GM18873 (cell line): Measurements from ENCODE around the gene POLA2.

Source experiments
- ATAC-seq: cut with Tn5 transposase; IDR thresholded peaks from one replicate; pipeline ENCODE4 v1.9.1; 2021; ENCODE audit warnings: mild to moderate bottlenecking, moderate library complexity, moderate number of reproducible peaks; ENCODE audit not compliant: unreplicated experiment, low FRiP score

The POLA2 gene

DNA sequence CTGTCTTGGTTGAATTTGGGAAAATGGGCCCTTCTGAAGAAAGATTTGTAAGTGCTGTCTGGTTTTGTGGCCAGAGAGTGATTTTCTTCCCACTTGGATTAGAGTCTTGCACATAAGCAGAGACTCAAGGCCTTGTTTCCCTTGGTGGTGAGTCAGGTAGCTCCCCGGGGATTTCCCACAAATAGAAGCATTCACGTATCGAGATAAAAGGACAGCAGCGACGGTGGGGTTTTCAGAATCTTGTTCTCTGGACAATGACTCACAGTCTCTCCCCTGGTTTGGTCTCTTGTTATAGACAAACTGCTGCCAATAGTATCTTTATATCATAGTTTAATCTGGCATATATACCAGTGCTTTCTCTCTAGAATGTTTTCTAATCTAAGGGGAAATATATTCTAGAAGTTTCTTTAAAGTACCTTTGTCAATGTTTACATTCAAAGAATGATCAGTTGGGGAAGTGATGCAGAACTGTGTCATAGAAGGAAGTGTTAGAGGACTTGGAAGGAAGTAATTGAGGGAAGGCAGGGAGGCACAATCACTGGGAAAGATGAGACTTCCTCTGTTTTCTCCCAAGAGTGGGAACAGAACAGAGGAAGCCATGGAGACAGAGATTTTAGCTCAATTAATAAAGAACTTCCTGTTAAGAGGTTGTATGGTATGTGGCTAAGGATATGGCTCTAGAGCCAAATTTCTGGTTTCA lies 18.1 kb downstream of the POLA2 start:
- no peak for ATAC-seq

DNA sequence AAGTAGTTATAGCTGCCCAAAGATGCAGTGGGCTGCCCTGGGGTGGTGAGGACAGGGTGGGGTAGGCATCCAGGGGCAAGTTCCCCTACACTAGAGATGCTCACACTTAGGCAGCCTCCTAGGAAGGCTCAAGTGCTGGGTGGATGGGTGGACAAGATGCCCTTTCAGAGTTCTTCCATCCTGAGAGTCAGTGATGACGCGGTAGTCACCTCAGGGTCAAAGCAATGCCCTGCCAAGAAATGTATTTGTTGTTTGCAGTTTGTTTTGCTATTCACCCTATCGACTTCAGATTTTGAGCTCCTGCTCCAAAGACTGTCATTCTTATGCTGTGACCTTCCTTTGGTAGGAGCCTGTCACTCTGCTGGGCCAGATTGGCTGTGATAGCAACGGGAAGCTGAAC lies 18.9 kb downstream of the POLA2 start:
- no peak for ATAC-seq

DNA sequence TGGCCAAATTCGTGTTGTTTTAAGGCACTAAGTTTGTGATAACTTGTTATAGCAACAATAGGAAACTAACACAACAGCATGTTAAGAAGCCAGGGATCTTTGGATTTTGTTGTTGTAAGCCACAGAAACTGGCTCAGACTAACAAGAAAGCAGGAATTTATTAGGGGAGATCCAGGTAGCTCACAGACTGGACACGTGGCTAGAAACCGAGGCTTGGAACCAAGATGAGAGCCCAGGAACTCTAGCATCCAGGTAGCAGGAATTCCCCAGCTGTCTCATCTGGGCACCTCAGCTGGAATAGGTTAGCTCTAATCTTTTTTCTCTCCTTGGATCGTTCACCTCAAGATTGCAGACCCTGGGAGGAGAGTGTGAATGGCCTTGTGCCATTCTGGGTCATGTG lies 24.9 kb downstream of the POLA2 start:
- ATAC-seq = no peak

DNA sequence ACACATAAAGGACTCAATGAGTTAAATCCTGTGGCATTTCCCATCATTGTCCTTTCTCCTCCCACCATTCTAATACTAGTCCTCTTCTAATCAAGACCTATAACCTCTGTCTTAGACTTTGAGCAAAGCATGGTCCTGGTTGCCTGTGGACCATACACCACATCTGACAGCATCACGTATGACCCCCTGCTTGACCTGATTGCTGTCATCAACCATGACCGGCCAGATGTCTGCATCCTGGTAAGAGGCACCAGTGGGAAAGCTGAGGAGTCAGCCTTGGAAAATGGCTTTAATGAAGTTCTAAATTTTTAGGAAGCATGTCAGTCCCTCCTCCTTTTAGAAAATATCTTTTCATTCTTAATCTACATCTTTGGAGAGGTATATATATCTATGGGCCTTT lies 25.8 kb downstream of the POLA2 start:
- no peak for ATAC-seq

DNA sequence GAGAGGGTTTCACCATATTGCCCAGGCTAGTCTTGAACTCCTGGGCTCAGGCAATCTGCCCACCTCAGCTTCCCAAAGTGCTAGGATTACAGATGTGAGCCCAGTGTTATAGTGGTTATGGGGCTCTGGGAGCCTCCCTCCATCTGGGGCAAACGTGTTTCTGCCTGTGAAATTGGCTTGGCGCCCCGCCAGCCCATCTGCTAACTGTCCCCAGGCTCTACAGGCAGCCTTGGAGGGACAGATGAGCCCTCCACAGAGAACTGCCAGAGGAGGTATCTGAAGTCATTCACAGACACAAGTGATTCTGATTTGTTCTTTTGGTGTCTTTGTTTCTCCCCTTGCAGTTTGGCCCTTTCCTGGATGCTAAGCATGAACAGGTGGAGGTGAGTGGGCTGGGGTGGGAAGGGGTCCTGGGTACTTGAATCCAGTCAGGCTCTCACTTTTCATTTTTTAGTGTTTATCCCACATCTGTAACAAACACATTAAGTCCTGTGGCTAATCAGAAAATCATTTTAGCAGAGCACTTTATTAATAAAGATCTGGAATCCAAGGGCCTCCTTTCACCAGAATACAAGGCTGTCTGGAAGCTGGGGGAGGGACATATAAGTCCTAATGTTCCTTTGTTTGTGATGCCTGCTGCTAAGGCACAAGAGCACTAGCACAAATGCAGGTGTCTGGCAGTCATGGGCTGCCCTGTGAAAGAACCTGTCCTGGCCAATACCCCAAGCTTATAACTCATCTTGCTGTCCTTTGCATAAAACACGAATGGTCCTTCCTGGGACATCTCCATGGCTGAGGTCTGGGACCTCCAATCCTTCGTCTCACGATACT lies 27.2 kb downstream of the POLA2 start:
- ATAC-seq = no peak

DNA sequence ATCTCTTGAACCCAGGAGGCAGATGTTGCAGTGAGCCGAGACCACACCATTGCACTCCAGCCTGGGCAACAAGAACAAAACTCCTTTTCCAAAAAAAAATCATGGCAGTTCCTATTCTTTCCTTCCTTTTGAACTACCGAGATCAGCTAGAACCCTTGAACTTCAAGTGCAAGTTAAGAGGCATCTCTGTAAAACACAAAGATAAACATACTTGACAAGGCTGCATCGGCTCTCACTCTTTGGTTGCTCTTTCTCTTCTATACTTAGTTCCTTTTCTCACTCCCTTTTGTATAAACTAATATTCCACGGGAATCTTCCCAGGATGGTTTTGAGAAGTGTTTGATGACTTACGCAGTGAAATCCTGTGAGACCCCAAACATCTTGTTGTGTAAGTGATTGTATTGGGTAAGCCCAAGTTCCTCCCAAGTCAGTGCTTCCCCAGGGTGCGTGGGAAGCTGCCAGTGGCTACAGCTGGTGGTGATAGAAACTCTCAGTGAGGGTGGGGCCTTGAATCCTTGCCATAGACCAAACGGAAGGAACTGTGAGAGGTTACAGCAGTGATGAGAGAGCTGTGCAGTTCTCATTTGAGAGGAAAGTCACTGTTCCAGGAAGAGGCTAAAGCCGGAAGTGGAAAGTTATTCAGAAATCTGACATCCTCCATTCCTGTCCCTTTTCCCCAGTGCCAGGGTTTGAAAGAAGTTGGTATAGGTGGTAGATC lies 28.8 kb downstream of the POLA2 start:
- no peak for ATAC-seq

DNA sequence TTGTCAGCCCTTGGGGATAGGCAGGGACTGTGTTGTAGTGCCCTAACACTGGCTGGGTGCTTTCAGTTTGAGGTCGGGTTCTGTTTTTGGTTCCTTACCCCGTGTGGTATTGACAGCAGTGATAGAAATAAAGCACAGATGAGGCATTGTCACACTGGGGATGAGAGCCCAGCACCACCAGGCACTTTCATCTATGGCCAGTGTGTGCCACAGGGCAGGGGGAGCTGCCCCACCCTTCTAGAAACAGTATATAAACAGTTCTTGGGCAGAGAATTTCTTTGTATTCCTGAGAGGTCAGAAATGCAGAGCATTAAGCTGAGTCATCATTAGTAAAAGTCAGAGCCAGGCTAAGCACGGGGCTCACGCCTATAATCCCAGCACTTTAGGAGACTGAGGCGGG lies 29.9 kb downstream of the POLA2 start:
- ATAC-seq = no peak

DNA sequence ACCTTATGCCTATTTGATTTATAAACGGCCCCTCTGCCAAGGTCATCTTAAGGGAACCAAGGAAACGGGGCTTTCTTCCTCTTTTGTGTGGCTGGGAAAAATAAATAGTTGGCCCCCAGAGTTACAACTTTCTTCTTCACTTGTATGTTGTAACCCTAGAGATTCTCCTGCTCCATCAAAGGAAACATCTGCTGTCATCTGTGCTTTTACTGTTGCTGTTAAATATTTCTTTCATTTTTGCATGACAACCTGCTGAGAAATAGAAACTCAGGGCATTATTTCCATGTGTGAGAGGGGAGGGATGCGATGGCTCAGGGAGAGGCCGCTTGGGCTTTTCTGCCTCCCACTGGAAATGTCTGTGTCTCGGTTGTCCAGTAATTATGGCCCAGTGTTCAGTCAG lies 31.1 kb downstream of the POLA2 start:
- ATAC-seq = no peak

DNA sequence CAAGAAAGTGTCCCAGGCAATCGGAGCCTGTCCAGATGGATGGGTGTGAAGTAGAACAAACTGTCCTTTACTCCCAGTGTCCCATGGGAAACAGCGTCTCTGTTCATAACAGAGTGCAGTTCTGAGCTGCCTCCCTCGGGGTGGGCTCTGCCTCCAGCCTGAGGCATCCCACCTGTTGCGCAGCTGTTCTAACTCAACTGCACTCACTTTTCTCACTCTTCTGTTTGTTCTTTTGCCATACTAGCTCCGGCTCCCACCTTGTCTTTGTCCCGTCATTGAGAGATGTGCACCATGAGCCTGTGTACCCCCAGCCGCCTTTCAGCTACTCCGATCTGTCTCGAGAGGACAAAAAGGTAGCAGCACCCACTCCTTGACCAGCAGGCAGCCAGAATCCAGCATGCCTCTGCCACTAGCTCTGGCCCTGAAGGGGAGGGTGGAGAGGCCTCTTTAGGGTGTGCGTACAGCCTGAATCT lies 32.2 kb downstream of the POLA2 start:
- ATAC-seq = no peak

DNA sequence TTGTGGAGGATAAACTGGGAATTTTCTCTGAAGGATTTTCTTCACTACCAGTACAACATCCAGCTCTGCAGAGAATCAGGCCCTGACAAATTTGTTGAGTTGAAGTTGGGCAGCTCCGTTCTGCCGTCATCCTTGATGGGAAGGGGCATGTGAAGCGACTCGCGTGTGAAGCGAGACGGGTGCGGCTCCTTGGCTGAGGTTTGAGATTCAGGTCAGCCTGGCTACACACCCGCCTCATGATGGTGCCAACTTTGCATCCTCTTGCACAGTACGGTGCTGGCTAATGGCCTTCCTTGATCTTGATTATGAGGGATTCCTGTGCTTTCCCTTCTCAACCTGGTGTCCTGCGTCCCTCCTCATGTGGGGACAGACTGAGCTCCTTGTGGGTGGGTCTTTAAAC lies 33.2 kb downstream of the POLA2 start:
- no peak for ATAC-seq

DNA sequence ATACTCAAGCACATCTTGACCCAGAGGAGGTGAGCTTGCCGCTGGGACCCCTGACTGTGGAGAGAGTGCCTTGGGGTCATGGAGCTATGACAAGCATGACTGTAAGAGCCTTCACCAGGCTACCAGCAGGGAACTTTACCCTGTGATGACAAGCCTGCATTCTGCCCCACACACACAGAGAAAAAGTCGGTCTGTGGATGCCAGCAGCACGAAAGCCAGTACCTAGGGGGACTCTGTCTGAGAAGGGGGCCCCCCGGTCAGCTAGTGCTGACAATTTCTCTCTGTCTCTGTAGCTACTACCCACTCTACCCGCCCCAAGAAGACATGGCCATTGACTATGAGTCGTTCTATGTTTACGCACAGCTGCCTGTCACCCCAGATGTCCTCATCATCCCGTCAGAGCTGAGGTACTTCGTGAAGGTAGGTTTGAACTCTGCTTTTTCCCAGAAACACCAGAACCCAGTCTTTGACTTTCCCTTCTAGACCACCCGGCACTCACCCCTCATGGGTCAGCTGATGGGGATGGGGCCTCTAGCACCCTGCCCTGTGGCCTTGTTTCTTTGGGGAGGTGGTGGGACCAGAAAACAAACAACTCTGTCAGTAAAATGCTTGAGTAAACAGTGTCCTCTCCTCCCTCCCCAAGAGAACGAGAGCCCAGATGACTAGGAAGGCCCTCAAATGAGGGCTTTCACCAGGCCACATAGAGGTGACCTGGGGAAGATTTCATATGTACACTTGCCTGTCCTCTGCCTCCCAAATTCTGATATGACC lies 34.0 kb downstream of the POLA2 start:
- no peak for ATAC-seq

DNA sequence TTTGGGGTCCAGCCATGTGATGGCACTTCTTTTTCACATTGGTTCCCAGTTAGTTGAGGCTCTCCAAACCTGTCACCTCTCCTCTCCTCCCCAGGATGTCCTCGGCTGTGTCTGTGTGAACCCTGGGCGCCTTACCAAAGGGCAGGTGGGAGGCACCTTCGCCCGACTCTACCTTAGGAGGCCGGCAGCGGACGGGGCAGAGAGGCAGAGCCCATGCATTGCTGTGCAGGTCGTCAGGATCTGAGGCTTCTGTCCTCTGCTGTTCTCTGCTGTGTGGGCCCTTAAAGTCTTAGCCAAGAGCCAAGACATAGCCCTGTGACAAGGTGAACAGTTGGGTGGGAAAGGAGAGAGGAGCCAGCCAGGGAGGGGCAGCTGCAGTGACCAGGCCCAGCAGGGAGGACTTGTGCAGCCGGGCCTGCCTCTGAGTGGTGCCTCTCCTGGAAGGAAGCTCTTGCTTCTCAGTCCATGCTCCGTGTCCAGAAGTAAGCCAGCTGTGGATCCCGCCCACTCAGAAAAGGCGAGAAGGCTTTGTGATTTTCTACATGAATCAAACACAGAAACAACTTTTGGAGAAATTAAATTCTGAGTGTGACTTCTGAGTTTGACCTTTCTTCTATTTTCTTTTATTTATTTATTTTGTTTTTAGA lies 35.4 kb downstream of the POLA2 start:
- no peak for ATAC-seq

DNA sequence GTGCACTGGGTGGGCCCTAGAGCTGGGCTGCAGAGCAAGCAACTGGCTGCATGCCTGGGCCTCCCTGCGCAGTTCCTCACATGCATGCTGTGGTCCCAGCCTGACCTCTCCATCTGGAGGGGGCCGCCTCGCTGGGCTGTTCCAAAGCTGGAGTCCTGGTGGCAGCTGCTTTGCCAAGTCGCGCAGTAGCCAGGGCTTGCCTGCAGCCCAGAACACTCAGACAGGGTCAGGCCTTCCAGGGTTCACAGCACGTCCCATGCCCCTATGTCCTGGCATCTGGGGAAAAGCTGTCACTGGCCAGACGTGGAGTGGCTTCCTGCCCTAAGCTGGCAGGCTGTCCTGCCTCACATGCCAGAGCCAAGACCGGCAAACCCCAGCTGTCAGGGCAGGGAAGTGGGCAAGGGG lies 36.4 kb downstream of the POLA2 start:
- no peak for ATAC-seq

DNA sequence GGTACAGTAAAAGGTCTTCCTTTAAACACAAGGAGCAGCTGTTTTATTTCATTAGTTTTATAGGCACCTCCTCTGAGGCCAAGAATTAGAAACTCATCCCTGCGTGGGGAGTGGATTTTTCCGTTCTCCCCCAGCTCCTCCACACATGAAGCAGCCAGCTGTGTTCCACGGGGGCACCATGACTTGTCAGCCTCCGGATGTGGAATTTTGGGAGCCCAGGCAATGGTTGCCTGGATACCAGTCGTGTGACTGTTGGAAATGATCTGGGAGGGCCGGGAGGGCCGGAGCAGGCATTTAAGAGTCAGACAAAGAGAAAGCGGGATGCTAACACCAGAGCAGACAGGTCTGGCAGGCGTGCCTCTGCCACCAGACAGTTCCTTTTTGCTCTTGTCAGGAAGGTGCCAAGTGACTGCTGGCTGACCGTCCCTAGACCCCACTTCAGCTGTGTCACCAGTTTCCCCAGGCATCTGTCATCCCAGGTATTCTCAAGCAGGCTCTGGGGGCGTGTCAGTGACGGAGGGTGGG lies 37.0 kb downstream of the POLA2 start:
- ATAC-seq = no peak

DNA sequence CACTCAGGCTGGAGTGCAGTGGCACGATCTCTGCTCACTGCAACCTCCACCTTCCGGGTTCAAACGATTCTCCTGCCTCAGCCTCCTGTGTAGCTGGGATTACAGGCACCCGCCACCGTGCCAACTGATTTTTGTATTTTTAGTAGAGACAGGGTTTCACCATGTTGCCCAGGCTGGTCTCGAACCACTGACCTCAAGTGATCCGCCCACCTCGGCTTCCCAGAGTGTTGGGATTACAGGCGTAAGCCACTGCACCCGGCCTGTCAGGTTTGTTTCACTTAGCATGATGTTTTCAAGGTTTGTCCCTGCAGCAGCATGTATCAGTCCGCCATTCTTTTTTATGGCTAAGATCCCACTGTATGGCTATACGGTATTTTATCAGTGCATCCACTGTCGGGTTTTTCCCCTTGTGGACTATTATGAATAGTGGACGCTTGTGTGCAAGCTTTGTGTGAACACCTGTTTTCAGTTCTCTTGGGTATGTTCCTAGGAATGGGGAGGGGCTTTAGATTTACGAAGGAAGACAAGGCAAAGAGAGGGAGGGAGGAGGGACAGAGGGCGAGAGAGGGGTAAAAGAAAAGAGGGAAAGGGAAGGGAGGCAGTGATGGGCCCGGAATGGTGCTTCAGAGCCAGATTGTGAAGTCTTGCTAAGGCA lies 39.0 kb downstream of the POLA2 start:
- ATAC-seq = no peak

DNA sequence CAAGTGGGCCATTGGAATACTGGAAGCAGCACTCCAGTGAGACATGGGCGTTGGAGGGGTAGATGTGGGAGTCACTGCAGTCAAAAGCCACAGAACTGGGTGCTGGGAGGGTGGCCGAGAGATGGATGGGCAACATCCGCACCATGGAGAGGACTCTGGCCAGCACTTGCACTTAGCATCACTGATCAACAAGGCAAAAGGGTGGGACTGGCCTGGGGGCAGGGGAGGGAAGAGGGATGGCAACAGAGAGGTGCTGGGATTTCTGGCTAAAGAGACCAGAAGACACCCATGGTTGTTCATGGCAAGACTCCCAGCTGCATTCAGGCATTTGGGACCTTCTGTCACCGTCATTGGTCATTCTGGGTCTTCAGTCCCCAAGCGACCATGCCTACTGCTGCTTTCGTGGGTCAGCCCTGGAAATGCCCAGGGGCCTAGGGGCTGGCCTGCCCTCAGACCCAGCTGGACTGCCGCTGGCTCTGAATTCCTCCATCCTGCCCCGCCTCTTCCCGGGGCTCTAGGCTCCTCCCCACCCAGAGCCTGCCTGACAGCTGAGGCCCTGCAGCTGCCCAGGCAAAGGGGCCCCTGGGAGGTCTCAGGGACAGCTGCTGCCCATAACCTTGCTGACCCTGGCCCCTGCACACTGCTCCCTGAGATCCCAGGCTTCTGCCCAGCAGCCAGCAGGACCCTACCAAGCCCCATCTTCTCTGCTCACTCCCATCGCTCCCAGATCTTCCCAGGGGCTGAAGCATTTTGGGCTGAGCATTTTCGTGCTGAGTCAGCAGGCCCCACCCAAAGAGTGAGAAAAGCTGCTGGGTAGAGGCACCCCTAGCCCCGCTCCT lies 39.9 kb downstream of the POLA2 start:
- no peak for ATAC-seq

DNA sequence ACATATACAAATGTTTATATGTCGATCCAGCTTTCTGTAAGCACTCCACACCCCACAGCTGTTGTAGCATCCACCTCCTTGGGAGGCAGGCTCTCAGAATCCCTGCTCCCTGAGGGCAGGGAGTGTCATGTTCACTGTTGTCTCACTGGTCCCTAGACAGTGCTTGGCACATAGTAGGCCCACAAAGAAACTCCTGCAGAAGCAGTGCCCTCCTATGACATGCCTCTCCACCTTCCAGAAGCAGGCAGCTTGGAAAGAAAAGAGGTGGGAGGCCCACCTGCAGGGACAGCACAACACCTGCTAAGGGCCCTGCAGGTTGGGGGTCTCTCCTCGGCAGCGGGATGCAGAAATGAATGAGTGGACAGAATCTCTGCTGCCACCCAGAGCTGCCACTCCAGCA lies 41.8 kb downstream of the POLA2 start:
- no peak for ATAC-seq

DNA sequence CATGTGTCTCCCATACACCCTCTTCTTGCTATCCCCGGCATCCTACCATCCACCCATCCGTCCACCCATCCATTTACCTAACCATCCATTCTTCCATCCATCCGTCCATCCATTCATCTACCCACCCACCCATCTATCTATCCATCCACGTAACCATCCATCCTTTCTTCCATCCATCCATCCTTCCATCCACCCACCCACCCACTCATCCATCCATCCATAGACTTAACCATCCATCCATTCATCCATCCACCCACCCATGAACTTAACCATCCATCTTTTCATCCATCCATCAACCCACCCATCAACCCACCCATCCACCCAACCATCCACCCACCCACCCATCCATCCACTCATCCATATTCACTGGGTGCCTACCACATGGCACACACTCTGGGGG lies 42.3 kb downstream of the POLA2 start:
- ATAC-seq = no peak
